Measurements from ENCODE around the gene KAZN. TPM values are rescaled to one million over a fixed set of nuclear protein-coding genes. Genes with fewer than 3 reads are reported as not detected.

The KAZN gene
- polyA plus RNA-seq, 2 of the 4 experiments (the other 2 are of a cell fraction): 1.3 to 1.9 TPM

DNA sequence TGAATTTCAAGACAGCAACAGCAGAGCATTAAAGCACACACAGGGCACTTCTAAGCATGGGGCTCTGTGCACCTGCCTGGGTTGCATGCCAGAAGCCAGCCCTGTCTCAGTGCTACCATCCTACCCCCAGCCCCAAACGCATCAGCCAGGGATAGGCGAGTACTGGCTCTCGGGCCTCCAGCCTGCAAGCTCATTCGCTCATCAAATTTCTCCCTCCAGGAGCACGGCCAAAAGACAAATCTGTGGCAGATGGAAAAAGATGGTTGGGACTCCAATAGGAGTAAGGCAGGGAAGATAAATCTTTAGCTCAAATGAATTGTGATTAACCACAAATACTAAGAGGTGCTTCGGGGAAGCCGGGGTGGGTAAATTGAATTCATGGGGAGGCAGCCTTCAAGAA is 189.6 kb downstream of the KAZN start (continued):
- TF ChIP-seq, protein P1, sequence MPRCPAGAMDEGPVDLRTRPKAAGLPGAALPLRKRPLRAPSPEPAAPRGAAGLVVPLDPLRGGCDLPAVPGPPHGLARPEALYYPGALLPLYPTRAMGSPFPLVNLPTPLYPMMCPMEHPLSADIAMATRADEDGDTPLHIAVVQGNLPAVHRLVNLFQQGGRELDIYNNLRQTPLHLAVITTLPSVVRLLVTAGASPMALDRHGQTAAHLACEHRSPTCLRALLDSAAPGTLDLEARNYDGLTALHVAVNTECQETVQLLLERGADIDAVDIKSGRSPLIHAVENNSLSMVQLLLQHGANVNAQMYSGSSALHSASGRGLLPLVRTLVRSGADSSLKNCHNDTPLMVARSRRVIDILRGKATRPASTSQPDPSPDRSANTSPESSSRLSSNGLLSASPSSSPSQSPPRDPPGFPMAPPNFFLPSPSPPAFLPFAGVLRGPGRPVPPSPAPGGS (IDR thresholded peaks at IDR 0.05): no peak
- TF ChIP-seq, protein P2, sequence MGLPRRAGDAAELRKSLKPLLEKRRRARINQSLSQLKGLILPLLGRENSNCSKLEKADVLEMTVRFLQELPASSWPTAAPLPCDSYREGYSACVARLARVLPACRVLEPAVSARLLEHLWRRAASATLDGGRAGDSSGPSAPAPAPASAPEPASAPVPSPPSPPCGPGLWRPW (IDR thresholded peaks at IDR 0.05): no peak
- TF ChIP-seq EHF (CRISPR knock-in tag; IDR thresholded peaks at IDR 0.05): no peak
- TF ChIP-seq, protein P3, sequence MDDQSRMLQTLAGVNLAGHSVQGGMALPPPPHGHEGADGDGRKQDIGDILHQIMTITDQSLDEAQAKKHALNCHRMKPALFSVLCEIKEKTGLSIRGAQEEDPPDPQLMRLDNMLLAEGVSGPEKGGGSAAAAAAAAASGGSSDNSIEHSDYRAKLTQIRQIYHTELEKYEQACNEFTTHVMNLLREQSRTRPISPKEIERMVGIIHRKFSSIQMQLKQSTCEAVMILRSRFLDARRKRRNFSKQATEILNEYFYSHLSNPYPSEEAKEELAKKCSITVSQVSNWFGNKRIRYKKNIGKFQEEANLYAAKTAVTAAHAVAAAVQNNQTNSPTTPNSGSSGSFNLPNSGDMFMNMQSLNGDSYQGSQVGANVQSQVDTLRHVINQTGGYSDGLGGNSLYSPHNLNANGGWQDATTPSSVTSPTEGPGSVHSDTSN (IDR thresholded peaks at IDR 0.05): no peak

DNA sequence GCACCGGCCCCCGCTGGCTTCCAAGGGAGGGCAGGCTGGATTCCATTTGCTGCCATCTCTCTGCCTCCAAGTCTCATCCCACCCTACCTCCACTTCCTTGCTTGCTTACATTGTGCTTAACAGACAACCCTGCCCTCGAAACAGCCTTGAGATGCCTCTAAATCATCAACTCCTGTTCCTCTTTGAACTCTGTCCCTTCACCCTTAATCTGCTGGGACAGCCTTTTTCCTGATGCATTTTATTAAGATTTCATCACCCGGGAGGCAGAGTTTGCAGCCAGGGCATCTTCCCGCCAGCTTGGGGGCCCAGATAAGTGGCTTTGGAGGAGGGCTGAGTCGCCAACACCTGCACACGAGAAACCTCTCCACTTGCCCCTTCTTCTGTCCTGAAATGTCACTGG is 192.5 kb downstream of the KAZN start:
- ChIA-PET CTCF (interaction anchor here (1.0 to 1.8 kb wide), 2 partner anchors 11 to 181 kb away, joined by 3 to 5 read pairs; no protein-coding TSS in a partner anchor), POLR2A (no interaction called here)
- TF ChIP-seq FOSB (CRISPR knock-in tag; IDR thresholded peaks at IDR 0.05): no peak
- TF ChIP-seq CHD2 (IDR thresholded peaks at IDR 0.05; ENCODE audit: low read length, partially characterized antibody): no peak
- TF ChIP-seq KDM5A (IDR thresholded peaks at IDR 0.05): no peak
- TF ChIP-seq POLR2AphosphoS2 (conservative IDR thresholded peaks at IDR 0.05; ENCODE audit: low read length): no peak
- TF ChIP-seq, protein P4, sequence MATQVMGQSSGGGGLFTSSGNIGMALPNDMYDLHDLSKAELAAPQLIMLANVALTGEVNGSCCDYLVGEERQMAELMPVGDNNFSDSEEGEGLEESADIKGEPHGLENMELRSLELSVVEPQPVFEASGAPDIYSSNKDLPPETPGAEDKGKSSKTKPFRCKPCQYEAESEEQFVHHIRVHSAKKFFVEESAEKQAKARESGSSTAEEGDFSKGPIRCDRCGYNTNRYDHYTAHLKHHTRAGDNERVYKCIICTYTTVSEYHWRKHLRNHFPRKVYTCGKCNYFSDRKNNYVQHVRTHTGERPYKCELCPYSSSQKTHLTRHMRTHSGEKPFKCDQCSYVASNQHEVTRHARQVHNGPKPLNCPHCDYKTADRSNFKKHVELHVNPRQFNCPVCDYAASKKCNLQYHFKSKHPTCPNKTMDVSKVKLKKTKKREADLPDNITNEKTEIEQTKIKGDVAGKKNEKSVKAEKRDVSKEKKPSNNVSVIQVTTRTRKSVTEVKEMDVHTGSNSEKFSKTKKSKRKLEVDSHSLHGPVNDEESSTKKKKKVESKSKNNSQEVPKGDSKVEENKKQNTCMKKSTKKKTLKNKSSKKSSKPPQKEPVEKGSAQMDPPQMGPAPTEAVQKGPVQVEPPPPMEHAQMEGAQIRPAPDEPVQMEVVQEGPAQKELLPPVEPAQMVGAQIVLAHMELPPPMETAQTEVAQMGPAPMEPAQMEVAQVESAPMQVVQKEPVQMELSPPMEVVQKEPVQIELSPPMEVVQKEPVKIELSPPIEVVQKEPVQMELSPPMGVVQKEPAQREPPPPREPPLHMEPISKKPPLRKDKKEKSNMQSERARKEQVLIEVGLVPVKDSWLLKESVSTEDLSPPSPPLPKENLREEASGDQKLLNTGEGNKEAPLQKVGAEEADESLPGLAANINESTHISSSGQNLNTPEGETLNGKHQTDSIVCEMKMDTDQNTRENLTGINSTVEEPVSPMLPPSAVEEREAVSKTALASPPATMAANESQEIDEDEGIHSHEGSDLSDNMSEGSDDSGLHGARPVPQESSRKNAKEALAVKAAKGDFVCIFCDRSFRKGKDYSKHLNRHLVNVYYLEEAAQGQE (IDR thresholded peaks at IDR 0.05): no peak
- TF ChIP-seq RAD21 (conservative IDR thresholded peaks at IDR 0.05 in 1 of 2, IDR thresholded peaks at IDR 0.05 in 1 of 2): no peak
- TF ChIP-seq SREBF2 (IDR thresholded peaks at IDR 0.05): no peak
- TF ChIP-seq, protein P5, sequence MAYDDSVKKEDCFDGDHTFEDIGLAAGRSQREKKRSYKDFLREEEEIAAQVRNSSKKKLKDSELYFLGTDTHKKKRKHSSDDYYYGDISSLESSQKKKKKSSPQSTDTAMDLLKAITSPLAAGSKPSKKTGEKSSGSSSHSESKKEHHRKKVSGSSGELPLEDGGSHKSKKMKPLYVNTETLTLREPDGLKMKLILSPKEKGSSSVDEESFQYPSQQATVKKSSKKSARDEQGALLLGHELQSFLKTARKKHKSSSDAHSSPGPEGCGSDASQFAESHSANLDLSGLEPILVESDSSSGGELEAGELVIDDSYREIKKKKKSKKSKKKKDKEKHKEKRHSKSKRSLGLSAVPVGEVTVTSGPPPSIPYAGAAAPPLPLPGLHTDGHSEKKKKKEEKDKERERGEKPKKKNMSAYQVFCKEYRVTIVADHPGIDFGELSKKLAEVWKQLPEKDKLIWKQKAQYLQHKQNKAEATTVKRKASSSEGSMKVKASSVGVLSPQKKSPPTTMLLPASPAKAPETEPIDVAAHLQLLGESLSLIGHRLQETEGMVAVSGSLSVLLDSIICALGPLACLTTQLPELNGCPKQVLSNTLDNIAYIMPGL (CRISPR knock-in tag; IDR thresholded peaks at IDR 0.05; ENCODE audit: borderline replicate concordance): no peak
- no peak for TF ChIP-seq EP300 (IDR thresholded peaks at IDR 0.05)
- no peak for TF ChIP-seq TFCP2L1 (CRISPR knock-in tag; IDR thresholded peaks at IDR 0.05)
- TF ChIP-seq MAZ (IDR thresholded peaks at IDR 0.05; ENCODE audit: borderline replicate concordance, low read depth, low read length): no peak
- H3K9me3 ChIP-seq: no peaks in the 10 kb centered on the region
- FAIRE-seq: no peak
- no peak overlapping the region for H3K4me2 ChIP-seq
- no peak overlapping the region for H3K27ac ChIP-seq
- H3K4me1 ChIP-seq: no peaks in the 10 kb centered on the region
- no peak for DNase-seq (ENCODE audit: low read depth in 1 of 2, low spot score in 1 of 2)
- H3K4me3 ChIP-seq: no peak overlapping the region
- 55% methylated on average over 7 of the region's 7 CpGs for WGBS (ENCODE audit: missing lambda C conversion rate)
- no peak for ATAC-seq

GRCh38 chr1:14791654-14792053 is 193.2 kb downstream of the KAZN start:
- FAIRE-seq (no peak), DNase-seq (ENCODE audit: low read depth in 1 of 2, low spot score in 1 of 2) (no peak), ATAC-seq (no peak)
- H3K4me2 ChIP-seq: no peak overlapping the region
- H3K4me3 ChIP-seq: no peak overlapping the region
- H3K9me3 ChIP-seq: no peaks in the 10 kb centered on the region
- H3K4me1 ChIP-seq: no peaks in the 10 kb centered on the region
- WGBS (ENCODE audit: missing lambda C conversion rate): 47% methylated on average over 11 of the region's 14 CpGs
- CTCF ChIA-PET: interaction anchor here (1.0 kb wide), 1 partner anchor 182 kb away, joined by 3 read pairs; no protein-coding TSS in a partner anchor
- POLR2A ChIA-PET: no interaction called here
- H3K27ac ChIP-seq: no peak overlapping the region
- no peak for TF ChIP-seq NR3C1 (IDR thresholded peaks at IDR 0.05)
- TF ChIP-seq EHF (CRISPR knock-in tag; IDR thresholded peaks at IDR 0.05): no peak
- TF ChIP-seq, protein P3 (IDR thresholded peaks at IDR 0.05): no peak
- TF ChIP-seq GATA3 (IDR thresholded peaks at IDR 0.05; ENCODE audit: borderline replicate concordance): no peak
- no peak for TF ChIP-seq FOXS1 (CRISPR knock-in tag; IDR thresholded peaks at IDR 0.05)
- no peak for TF ChIP-seq MAX (IDR thresholded peaks at IDR 0.05)
- no peak for TF ChIP-seq EHMT2 (IDR thresholded peaks at IDR 0.05; ENCODE audit: low read depth)
- TF ChIP-seq, protein P1 (IDR thresholded peaks at IDR 0.05): no peak
- no peak for TF ChIP-seq SREBF2 (IDR thresholded peaks at IDR 0.05)
- no peak for TF ChIP-seq RNF2 (IDR thresholded peaks at IDR 0.05; ENCODE audit: borderline replicate concordance, low read depth)
- TF ChIP-seq ZC3H11A (IDR thresholded peaks at IDR 0.05): no peak
- TF ChIP-seq HOXA7 (CRISPR knock-in tag; IDR thresholded peaks at IDR 0.05): no peak

Measured in A549 (cell line).